ENCODE measurements around the gene NFIB. TPM values are rescaled to one million over a fixed set of nuclear protein-coding genes. Genes with fewer than 3 reads are reported as not detected.

The NFIB gene
- total RNA-seq, 4 donors from 2014 or later, result 61.0 to 68.3 (median 65.4) TPM

DNA sequence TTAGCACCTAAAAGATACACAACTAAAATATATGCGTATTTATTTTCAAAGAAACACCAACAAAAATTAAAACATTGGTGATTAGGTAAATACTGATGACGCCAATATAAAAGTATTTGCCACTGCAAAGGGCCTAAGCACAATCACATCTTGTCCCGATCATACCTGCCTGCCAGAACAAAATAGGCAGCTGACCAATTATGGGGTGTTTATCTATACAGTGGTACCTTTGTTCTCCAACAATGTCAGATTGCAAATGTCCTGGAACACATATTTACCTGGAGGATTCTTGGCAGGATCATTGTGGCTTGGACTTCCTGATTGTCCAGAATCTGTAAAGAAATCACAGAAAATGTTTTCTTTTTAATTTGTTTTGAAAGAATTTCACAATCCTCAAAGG, 134.5 kb downstream of the NFIB start:
- no peak overlapping the region for H3K27ac ChIP-seq
- H3K36me3 ChIP-seq, result no peaks in the 10 kb centered on the region
- 85 to 86% methylated on average over 3 of the region's 3 CpGs for WGBS, 2 donors (ENCODE audit: low coverage in 1 of 2)
- peaks cover 6 to 33% (median 10%) of the 10 kb centered on the region in 3 donors for H3K4me1 ChIP-seq
- H3K9me3 ChIP-seq, result no peaks in the 10 kb centered on the region
- H3K4me3 ChIP-seq, result no peak overlapping the region
- ATAC-seq, result no peak
- TF ChIP-seq EP300 (IDR thresholded peaks at IDR 0.05) (no peak), POLR2A (IDR thresholded peaks at IDR 0.05) (no peak), POLR2AphosphoS5 (IDR thresholded peaks at IDR 0.05) (no peak)
- TF ChIP-seq, protein P1, sequence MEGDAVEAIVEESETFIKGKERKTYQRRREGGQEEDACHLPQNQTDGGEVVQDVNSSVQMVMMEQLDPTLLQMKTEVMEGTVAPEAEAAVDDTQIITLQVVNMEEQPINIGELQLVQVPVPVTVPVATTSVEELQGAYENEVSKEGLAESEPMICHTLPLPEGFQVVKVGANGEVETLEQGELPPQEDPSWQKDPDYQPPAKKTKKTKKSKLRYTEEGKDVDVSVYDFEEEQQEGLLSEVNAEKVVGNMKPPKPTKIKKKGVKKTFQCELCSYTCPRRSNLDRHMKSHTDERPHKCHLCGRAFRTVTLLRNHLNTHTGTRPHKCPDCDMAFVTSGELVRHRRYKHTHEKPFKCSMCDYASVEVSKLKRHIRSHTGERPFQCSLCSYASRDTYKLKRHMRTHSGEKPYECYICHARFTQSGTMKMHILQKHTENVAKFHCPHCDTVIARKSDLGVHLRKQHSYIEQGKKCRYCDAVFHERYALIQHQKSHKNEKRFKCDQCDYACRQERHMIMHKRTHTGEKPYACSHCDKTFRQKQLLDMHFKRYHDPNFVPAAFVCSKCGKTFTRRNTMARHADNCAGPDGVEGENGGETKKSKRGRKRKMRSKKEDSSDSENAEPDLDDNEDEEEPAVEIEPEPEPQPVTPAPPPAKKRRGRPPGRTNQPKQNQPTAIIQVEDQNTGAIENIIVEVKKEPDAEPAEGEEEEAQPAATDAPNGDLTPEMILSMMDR (IDR thresholded peaks at IDR 0.05), result no peak
- no peaks in the 10 kb centered on the region for H3K27me3 ChIP-seq

DNA sequence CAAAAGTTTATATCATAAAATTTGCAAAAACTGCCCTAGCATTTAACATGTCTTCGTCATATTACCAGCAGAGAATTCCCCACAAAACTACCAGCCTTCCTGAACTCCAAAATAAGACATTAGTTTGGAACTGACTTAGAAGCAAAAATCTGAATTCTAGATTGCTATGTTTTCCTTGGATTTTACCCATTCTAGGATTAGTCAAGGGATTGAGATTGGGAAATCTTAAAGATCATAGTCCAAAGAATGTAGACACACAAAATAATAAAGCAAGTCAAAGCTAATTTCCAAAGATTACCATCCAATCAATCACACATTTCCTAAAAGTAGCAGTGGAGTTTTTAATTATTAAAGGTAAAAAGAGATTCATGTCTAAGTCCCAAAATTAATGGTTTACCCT, 138.2 kb downstream of the NFIB start:
- H3K27me3 ChIP-seq, result no peaks in the 10 kb centered on the region
- TF ChIP-seq EP300 (IDR thresholded peaks at IDR 0.05), result no peak
- H3K4me3 ChIP-seq, result no peak overlapping the region
- H3K36me3 ChIP-seq, result no peaks in the 10 kb centered on the region
- no peak for ATAC-seq
- 100% methylated on average over 1 of the region's 1 CpG for WGBS, 2 donors (ENCODE audit: low coverage in 1 of 2)
- peaks cover 3 to 28% (median 4%) of the 10 kb centered on the region in 3 donors for H3K4me1 ChIP-seq
- H3K9me3 ChIP-seq, result no peaks in the 10 kb centered on the region
- H3K27ac ChIP-seq, result no peak overlapping the region

DNA sequence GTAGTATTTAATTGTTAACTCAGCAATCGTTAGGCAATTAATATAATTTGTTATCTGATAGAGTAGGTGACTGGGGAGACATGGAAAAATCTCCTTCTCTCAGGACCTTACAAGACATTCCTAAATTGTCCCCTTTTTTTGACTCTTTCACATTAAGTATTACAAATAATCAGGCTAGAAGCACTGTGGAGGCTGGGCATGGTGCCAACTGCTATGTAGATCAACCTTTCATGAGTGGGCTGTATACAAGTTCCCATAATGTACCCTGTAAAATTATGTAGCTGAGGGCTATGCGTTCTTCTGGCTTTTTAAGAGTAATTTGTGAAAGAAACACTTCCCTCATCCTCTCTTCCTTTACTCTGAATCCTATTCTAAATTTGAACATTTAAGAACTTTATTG, 140.2 kb downstream of the NFIB start:
- TF ChIP-seq, protein P1 (IDR thresholded peaks at IDR 0.05), result no peak
- TF ChIP-seq POLR2A (IDR thresholded peaks at IDR 0.05) (no peak), POLR2AphosphoS5 (IDR thresholded peaks at IDR 0.05) (no peak), EP300 (IDR thresholded peaks at IDR 0.05) (no peak)
- no peak overlapping the region for H3K27ac ChIP-seq
- peaks cover 0 to 7% (median 2%) of the 10 kb centered on the region in 3 donors for H3K4me1 ChIP-seq
- no peaks in the 10 kb centered on the region for H3K36me3 ChIP-seq
- ATAC-seq, result no peak
- 60 to 63% methylated on average over 2 of the region's 2 CpGs for WGBS, 2 donors (ENCODE audit: low coverage in 1 of 2)
- H3K9me3 ChIP-seq, result no peaks in the 10 kb centered on the region
- H3K4me3 ChIP-seq, result no peak overlapping the region
- H3K27me3 ChIP-seq, result no peaks in the 10 kb centered on the region

DNA sequence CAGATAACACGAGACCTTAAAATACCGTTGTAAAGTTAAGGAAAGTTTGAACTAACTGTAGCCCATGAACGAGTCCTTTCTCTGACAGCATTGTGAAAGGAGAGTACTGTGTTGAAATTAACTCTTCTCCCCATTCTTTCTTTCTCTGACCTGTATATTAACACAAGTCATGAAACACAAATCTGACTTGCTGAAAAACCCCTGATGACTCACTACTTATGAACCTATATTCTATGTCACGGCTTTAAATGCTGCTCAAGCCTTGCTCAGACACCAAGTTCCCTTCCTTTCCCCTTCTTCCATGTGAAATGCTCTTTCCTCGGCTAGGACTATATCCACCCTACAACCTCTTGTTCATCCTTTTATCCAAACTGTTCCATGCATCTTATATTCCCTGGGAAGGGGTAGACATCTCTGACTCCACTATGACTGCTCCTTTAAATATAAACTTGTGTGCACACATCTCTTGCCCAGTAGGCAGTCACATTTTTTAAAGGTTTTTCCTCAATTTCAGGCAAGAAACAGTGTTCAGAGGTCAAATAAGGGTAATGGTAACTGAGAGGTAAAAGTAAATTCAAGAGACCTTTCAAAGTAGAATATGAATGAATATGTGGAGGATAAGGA, 142.9 kb downstream of the NFIB start:
- Histone ChIP-seq H3K9me3 (no peaks in the 10 kb centered on the region), H3K27me3 (no peaks in the 10 kb centered on the region), H3K27ac (no peak overlapping the region), H3K4me1 (peaks cover 0 to 7% (median 0%) of the 10 kb centered on the region in 3 donors), H3K36me3 (no peaks in the 10 kb centered on the region), H3K4me3 (no peak overlapping the region)
- TF ChIP-seq EP300 (IDR thresholded peaks at IDR 0.05) (no peak), POLR2A (IDR thresholded peaks at IDR 0.05) (no peak), POLR2AphosphoS5 (IDR thresholded peaks at IDR 0.05) (no peak)
- TF ChIP-seq, protein P1 (IDR thresholded peaks at IDR 0.05), result no peak
- ATAC-seq, result no peak
- WGBS, 2 donors (ENCODE audit: low coverage in 1 of 2), result 86 to 95% methylated on average over 5 of the region's 5 CpGs

DNA sequence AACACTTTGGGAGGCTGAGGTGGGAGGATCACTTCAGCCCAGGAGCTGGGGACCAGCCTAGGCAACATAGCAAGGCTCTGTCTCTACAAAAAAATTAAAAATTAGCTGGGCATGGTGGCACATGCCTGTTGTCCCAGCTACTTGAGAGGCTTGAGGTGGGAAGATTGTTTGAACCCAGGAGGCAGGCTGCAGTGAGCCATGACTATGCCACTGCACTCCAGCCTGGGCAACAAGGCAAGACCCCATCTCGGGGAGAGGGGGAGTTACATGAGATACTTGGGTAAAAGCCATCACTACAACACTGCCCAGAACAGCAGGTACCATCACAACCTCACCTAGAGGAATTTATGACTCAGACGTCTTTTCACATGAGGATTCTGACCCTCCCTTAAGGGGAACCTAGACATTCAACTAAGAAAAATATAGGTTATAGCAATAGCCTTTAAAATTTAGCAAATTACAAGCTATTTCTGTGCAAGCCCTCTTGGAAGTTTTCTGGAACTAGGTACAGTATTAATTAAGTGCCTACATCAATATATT, 143.5 kb downstream of the NFIB start:
- H3K27ac ChIP-seq, result no peak overlapping the region
- H3K36me3 ChIP-seq, result no peaks in the 10 kb centered on the region
- H3K4me1 ChIP-seq, result peaks cover 0 to 11% (median 3%) of the 10 kb centered on the region in 3 donors
- H3K4me3 ChIP-seq, result no peak overlapping the region
- 67 to 79% methylated on average over 1 of the region's 2 CpGs for WGBS, 2 donors (ENCODE audit: low coverage in 1 of 2)
- ATAC-seq, result no peak
- no peaks in the 10 kb centered on the region for H3K9me3 ChIP-seq
- TF ChIP-seq EP300 (IDR thresholded peaks at IDR 0.05) (no peak), POLR2A (IDR thresholded peaks at IDR 0.05) (no peak)
- TF ChIP-seq, protein P1 (IDR thresholded peaks at IDR 0.05), result no peak
- H3K27me3 ChIP-seq, result no peaks in the 10 kb centered on the region

Measured in gastroesophageal sphincter (tissue), 4 donors.